ENCODE data around the gene GJB1.
A peak's percentile ranks its signal among the peaks of the same experiment; 100 is the strongest.

GRCh38 chrX:71221145-71221544, 1.9 kb upstream of the GJB1 start:
- TF ChIP-seq ZNF654 (tag by site-specific recombination; IDR thresholded peaks at IDR 0.05; ENCODE audit: low read depth) (peak; percentile 20; the same call in 1 of the 2 replicates), CTCF (tag by site-specific recombination; IDR thresholded peaks at IDR 0.05) (no peak), INSM2 (tag by site-specific recombination; IDR thresholded peaks at IDR 0.05) (no peak), KLF10 (tag by site-specific recombination; IDR thresholded peaks at IDR 0.05) (no peak), GLIS1 (tag by site-specific recombination; IDR thresholded peaks at IDR 0.05) (no peak), REST (tag by site-specific recombination; IDR thresholded peaks at IDR 0.05) (peak; percentile 53; the same call in 1 of the 2 replicates), ZNF777 (tag by site-specific recombination; IDR thresholded peaks at IDR 0.05; ENCODE audit: borderline replicate concordance) (no peak), ZSCAN18 (tag by site-specific recombination; IDR thresholded peaks at IDR 0.05) (no peak), BCL11B (tag by site-specific recombination; IDR thresholded peaks at IDR 0.05; ENCODE audit: low read depth) (no peak), ZBTB8A (tag by site-specific recombination; IDR thresholded peaks at IDR 0.05) (peak; percentile 32; the same call in 1 of the 2 replicates), ZBTB49 (tag by site-specific recombination; IDR thresholded peaks at IDR 0.05; ENCODE audit: low read depth) (no peak), ZNF629 (tag by site-specific recombination; IDR thresholded peaks at IDR 0.05) (no peak), TRIM28 (IDR thresholded peaks at IDR 0.05; ENCODE audit: borderline replicate concordance, low read length) (no peak), ZNF24 (tag by site-specific recombination; IDR thresholded peaks at IDR 0.05) (no peak)

Data from HEK293 (cell line).